Measurements from ENCODE around the gene GAS5. TPM values are rescaled to one million over a fixed set of nuclear protein-coding genes. Genes with fewer than 3 reads are reported as not detected.
"Not testable (repeated sequence)": the region's sequence is repeated elsewhere in the genome, so short reads cannot be mapped to it uniquely, and the experiment has no call there.

The GAS5 gene
- total RNA-seq, 1 donor from 2014 or later, result 549 TPM

- Mint-ChIP-seq H3K27me3 (ENCODE audit: unreplicated experiment) (no peaks in the 10 kb centered on the region), H3K9me3 (ENCODE audit: unreplicated experiment) (no peaks in the 10 kb centered on the region), H3K27ac (ENCODE audit: unreplicated experiment) (no peak overlapping the region), H3K4me3 (ENCODE audit: unreplicated experiment) (no peak overlapping the region), H3K36me3 (ENCODE audit: unreplicated experiment) (peaks cover 28% of the 10 kb centered on the region), H3K4me1 (ENCODE audit: unreplicated experiment) (no peaks in the 10 kb centered on the region)
- no peak for DNase-seq (ENCODE audit: extremely low spot score, unreplicated experiment)
- TF ChIP-seq CTCF (IDR thresholded peaks at IDR 0.05), result no peak
These were observed 16.9 kb upstream of the GAS5 start for GRCh38 chr1:173884701-173885100.

- H3K36me3 Mint-ChIP-seq (ENCODE audit: unreplicated experiment), result peaks cover 28% of the 10 kb centered on the region
- not testable (repeated sequence) for H3K27me3 Mint-ChIP-seq (ENCODE audit: unreplicated experiment); H3K4me3 Mint-ChIP-seq (ENCODE audit: unreplicated experiment); H3K9me3 Mint-ChIP-seq (ENCODE audit: unreplicated experiment); H3K27ac Mint-ChIP-seq (ENCODE audit: unreplicated experiment); H3K4me1 Mint-ChIP-seq (ENCODE audit: unreplicated experiment); DNase-seq (ENCODE audit: extremely low spot score, unreplicated experiment)
These were observed 13.3 kb upstream of the GAS5 start for GRCh38 chr1:173881117-173881516.

- no peaks in the 10 kb centered on the region for H3K27me3 Mint-ChIP-seq (ENCODE audit: unreplicated experiment)
- no peak overlapping the region for H3K27ac Mint-ChIP-seq (ENCODE audit: unreplicated experiment)
- H3K4me1 Mint-ChIP-seq (ENCODE audit: unreplicated experiment), result no peaks in the 10 kb centered on the region
- peaks cover 35% of the 10 kb centered on the region for H3K36me3 Mint-ChIP-seq (ENCODE audit: unreplicated experiment)
- DNase-seq (ENCODE audit: extremely low spot score, unreplicated experiment), result no peak
- TF ChIP-seq CTCF (IDR thresholded peaks at IDR 0.05), result no peak
- no peaks in the 10 kb centered on the region for H3K9me3 Mint-ChIP-seq (ENCODE audit: unreplicated experiment)
- H3K4me3 Mint-ChIP-seq (ENCODE audit: unreplicated experiment), result no peak overlapping the region
These were observed 10.5 kb upstream of the GAS5 start for GRCh38 chr1:173878251-173878650.

GRCh38 chr1:173876732-173877131, 8.9 kb upstream of the GAS5 start:
- Mint-ChIP-seq H3K36me3 (ENCODE audit: unreplicated experiment) (peaks cover 41% of the 10 kb centered on the region), H3K27ac (ENCODE audit: unreplicated experiment) (no peak overlapping the region), H3K9me3 (ENCODE audit: unreplicated experiment) (no peaks in the 10 kb centered on the region), H3K4me1 (ENCODE audit: unreplicated experiment) (peaks cover 3% of the 10 kb centered on the region), H3K27me3 (ENCODE audit: unreplicated experiment) (no peaks in the 10 kb centered on the region), H3K4me3 (ENCODE audit: unreplicated experiment) (no peak overlapping the region)
- DNase-seq (ENCODE audit: extremely low spot score, unreplicated experiment), result no peak
- no peak for TF ChIP-seq CTCF (IDR thresholded peaks at IDR 0.05)

- Mint-ChIP-seq H3K4me1 (ENCODE audit: unreplicated experiment) (peaks cover 24% of the 10 kb centered on the region), H3K9me3 (ENCODE audit: unreplicated experiment) (no peaks in the 10 kb centered on the region), H3K27me3 (ENCODE audit: unreplicated experiment) (no peaks in the 10 kb centered on the region), H3K36me3 (ENCODE audit: unreplicated experiment) (peaks cover 36% of the 10 kb centered on the region), H3K4me3 (ENCODE audit: unreplicated experiment) (no peak overlapping the region), H3K27ac (ENCODE audit: unreplicated experiment) (no peak overlapping the region)
- no peak for TF ChIP-seq CTCF (IDR thresholded peaks at IDR 0.05)
- no peak for DNase-seq (ENCODE audit: extremely low spot score, unreplicated experiment)
These were observed 3.7 kb upstream of the GAS5 start for GRCh38 chr1:173871500-173871899.

GRCh38 chr1:173871091-173871490, 3.3 kb upstream of the GAS5 start:
- Mint-ChIP-seq H3K9me3 (ENCODE audit: unreplicated experiment) (no peaks in the 10 kb centered on the region), H3K4me1 (ENCODE audit: unreplicated experiment) (peaks cover 28% of the 10 kb centered on the region), H3K27ac (ENCODE audit: unreplicated experiment) (no peak overlapping the region), H3K36me3 (ENCODE audit: unreplicated experiment) (peaks cover 39% of the 10 kb centered on the region), H3K27me3 (ENCODE audit: unreplicated experiment) (no peaks in the 10 kb centered on the region), H3K4me3 (ENCODE audit: unreplicated experiment) (no peak overlapping the region)
- no peak for DNase-seq (ENCODE audit: extremely low spot score, unreplicated experiment)
- TF ChIP-seq CTCF (IDR thresholded peaks at IDR 0.05), result no peak

All from osteocyte (in vitro differentiated cells).